ENCODE measurements around the gene ORC3.
A peak's percentile ranks its signal among the peaks of the same experiment; 100 is the strongest.
"Not testable (repeated sequence)": the region's sequence is repeated elsewhere in the genome, so short reads cannot be mapped to it uniquely, and the experiment has no call there.

Gene ORC3

GRCh38 chr6:87696817-87697216 lies 106.9 kb downstream of the ORC3 start:
- DNase-seq = not testable (repeated sequence)

DNA sequence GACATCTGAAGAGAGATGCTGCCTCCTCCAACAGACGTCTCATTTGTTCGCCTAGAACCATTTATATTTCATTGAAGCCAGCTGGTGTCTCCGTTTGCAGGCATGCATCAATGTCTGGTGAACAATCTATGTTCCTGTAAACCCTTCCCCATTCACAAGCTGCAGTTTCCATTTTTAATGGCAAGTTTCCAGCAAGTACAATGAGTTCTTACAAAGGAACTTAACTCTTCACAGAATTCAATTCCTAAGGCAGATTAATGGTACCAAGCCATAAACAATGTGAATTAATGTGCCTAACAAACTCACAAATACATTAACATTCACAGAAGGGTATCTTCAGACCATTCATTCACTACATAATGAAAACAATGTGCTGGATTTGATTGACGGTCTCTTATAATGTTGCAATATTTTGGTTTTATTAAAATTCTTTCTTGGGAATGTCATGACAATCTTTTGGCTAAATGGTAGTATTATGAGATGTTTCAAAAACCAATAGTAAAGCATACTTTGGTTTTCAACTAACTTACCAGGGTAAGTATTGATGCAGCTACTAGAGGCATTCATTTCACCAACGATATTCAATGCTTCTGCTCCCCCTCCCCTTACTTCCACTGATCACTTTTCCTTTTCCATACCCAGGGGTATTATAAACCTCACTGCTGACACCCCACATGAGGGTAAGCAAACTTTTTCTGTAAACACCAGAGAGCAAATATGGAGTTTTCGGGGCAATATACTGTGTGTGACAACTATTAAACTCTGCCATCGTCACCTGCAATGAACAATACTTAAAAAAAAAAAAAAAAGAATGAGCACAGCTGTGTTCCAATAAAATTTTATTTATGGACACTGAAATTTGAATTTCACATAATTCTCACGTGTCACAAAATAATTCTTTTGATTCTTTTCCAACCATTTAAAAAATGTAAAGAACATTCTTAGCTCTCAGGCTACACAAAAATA lies 107.9 kb downstream of the ORC3 start:
- DNase-seq = peak in 10 of 56 donors; percentile 2 to 36 (median 7)

DNA sequence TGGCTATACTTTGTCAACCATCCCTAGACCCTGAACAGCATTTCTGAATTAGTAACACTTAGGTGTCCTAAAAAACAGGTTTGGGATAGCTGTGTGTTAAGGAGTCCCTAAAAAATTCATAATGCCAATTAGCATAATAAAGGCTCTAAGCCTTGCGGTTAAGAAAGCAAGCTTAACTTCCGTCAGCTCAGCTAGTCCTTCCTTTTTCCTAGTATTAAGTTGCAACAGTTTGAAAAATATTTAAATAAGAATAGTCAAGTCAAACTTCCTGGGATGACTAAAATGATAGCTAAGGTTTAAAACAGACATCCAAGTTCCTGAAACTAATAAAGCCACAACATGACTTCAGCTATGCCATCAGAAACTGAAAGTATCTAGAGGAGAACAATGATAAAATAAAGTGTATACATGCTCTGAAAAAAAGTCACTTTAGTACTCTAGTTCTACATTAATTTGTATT lies 108.6 kb downstream of the ORC3 start:
- no peak for DNase-seq

- no peak for DNase-seq
These were observed 109.6 kb downstream of the ORC3 start for GRCh38 chr6:87699576-87699975.

- peak in 17 of 56 donors; percentile 2 to 57 (median 23) for DNase-seq
These were observed 110.7 kb downstream of the ORC3 start for GRCh38 chr6:87700397-87701343.

- DNase-seq = peak in 19 of 56 donors; percentile 14 to 64 (median 41)
These were observed 111.4 kb downstream of the ORC3 start for GRCh38 chr6:87701344-87701675.

DNA sequence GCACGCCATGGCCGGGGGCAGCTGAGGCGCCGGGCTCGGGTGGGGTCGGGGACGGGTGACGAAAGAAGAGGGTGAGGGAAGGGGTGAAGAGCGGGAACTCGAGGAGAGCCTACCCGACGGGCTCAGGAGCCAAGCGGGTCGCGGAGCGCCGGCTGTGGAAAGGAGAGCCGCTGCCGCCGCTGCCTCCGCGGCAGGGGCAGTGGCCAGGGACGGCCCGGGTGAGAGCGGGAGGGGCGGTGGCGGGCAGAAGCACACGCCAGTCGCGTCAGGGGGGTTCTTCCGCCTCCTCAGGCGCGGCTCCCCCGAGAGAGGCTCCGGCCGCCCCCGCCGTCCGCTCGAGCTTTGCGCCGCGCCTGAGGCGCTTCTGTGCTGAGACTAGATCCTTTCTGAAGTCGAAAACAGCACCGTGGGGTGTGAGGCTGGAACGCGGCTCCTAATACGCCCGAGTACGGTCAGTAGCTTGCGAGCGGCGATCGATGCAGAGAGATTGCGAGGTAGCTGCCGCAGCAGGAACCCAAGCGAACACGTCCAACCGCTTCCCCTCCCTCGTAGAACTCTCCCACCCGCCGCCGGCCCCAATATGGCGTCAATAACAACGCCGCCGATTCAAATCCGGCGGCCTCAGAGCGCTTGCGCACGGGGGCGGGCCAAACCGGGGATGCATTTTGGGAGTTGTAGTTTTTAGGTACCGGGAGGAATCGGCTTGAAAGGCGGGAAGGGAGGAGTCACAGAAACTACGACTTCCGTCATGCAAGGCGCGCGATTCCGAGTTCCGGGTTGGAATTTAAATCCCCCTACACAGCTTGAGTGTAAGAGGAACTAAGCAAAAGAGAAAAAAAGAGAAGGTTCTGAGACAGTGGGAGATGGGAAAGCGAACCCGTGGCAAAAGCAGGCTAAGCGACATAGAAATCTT lies 112.0 kb downstream of the ORC3 start, which contains the start of gene AKIRIN2:
TSS of gene AKIRIN2 (minus strand) at position 558 of the 913 bp plus-strand sequence. CDS start at position 9, 549 bp downstream.
- peak; percentile 81 to 98 (median 95) for DNase-seq

- no peak for DNase-seq
These were observed 112.6 kb downstream of the ORC3 start for GRCh38 chr6:87702589-87702945.

DNA sequence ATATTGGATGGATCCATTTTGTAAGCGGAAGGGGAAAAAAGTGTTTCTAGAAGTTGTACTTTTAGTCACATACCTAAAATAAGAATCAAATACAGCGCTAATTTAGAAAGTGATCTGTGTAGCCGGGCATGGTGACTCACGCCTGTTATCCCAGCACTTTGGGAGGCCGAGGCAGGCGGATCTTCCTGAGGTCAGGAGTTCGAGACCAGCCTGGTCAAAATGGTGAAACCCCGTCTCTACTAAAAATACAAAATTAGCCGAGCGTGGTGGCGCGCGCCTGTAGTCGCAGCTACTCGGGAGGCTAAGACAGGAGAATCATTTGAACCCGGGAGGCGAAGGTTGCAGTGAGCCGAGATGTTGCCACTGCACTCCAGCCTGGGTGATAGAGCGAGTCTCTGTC lies 113.1 kb downstream of the ORC3 start:
- peak in 1 of 56 donors; percentile 4 for DNase-seq

GRCh38 chr6:87705070-87705691 lies 115.2 kb downstream of the ORC3 start:
- no peak for DNase-seq

DNA sequence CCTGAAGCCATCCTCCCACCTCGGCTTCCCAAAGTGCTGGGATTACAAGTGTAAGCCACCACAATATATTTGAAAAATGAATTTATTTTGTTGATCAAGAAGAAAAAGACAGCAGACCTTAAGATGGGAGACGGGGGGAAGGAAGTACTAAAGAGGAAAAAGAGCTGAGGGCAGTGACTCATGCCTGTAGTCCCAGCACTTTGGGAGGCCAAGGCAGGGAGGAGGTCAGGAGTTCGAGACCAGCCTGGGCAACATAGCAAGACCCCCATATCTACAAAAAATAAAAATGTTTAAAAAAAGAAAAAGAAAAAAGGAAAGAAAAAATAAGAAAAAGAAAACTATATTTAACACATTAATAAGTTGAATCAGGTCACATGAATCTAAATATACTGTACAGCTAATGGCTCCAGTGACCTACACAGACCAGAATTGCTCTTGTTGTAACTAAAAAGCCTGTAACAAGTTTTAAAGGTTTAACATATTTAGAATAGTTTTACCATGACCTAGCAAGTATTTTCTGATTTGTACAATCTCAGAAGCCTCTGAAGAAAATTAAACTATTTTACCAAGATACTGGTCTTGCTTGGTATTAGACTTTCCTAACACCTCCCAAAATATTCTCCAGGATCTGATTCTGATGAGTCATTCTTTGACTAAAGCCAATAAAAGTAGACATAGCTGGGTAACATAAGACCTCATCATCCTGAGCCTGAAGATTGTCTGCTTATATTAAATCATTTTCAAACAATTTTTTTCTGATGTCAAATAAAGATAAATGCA lies 116.4 kb downstream of the ORC3 start:
- no peak for DNase-seq

- DNase-seq = not testable (repeated sequence)
These were observed 118.9 kb downstream of the ORC3 start for GRCh38 chr6:87708581-87709427.

- no peak for DNase-seq
These were observed 120.2 kb downstream of the ORC3 start for GRCh38 chr6:87710090-87710489.

GRCh38 chr6:87712713-87713112 lies 122.8 kb downstream of the ORC3 start:
- not testable (repeated sequence) for DNase-seq

GRCh38 chr6:87714093-87714842 lies 124.3 kb downstream of the ORC3 start:
- no peak for DNase-seq
